ENCODE data around the gene RTF2. TPM values are rescaled to one million over a fixed set of nuclear protein-coding genes. Genes with fewer than 3 reads are reported as not detected.
A peak's percentile ranks its signal among the peaks of the same experiment; 100 is the strongest.

The RTF2 gene
- total and polyA plus RNA-seq, 2 experiments from 2014 or later = 59.2 to 95.3 TPM

DNA sequence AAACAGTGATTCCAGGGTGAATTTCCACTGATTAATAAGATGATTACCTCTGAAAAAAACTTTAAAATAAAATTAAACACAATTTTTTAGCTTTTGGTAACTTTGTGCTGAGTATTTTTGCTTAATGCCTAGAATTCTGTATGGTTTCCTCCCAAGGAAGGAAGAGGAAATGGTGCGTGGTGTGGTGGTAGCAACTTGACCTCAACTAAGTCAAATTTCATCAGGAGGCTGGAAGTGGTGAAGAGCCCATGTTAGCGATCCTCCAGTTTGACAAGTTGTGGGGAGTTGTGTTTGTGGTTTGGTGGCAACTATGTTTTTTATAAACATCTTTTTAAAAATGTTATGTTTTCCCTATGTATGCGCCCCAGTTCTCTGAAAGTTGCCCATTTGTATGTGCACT lies 5.0 kb upstream of the RTF2 start:
- WGBS (ENCODE audit: low lambda C conversion rate, missing lambda C conversion rate) = 87% methylated on average over 3 of the region's 3 CpGs
- DNase-seq (ENCODE audit: low spot score) = no peak
- H3K4me2 ChIP-seq = no peak overlapping the region
- no peak overlapping the region for H3K27ac ChIP-seq
- no peaks in the 10 kb centered on the region for H3K9me2 ChIP-seq (replicated peaks; ENCODE audit: insufficient read depth)
- no peaks in the 10 kb centered on the region for H3K9me3 ChIP-seq (ENCODE audit: low read depth)
- H3K36me3 ChIP-seq (replicated peaks; ENCODE audit: insufficient read depth, low read depth) = no peaks in the 10 kb centered on the region
- no peaks in the 10 kb centered on the region for H3K27me3 ChIP-seq
- TF ChIP-seq EZH2phosphoT487 (IDR thresholded peaks at IDR 0.05; ENCODE audit: low read depth, severe bottlenecking, unreplicated experiment) = no peak
- TF ChIP-seq, protein P1, sequence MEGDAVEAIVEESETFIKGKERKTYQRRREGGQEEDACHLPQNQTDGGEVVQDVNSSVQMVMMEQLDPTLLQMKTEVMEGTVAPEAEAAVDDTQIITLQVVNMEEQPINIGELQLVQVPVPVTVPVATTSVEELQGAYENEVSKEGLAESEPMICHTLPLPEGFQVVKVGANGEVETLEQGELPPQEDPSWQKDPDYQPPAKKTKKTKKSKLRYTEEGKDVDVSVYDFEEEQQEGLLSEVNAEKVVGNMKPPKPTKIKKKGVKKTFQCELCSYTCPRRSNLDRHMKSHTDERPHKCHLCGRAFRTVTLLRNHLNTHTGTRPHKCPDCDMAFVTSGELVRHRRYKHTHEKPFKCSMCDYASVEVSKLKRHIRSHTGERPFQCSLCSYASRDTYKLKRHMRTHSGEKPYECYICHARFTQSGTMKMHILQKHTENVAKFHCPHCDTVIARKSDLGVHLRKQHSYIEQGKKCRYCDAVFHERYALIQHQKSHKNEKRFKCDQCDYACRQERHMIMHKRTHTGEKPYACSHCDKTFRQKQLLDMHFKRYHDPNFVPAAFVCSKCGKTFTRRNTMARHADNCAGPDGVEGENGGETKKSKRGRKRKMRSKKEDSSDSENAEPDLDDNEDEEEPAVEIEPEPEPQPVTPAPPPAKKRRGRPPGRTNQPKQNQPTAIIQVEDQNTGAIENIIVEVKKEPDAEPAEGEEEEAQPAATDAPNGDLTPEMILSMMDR (IDR thresholded peaks at IDR 0.05; ENCODE audit: poor library complexity) = no peak
- TF ChIP-seq EZH2 (IDR thresholded peaks at IDR 0.05; ENCODE audit: borderline replicate concordance) = no peak
- H2AFZ ChIP-seq = no peak overlapping the region
- no peaks in the 10 kb centered on the region for H3K4me1 ChIP-seq (ENCODE audit: insufficient read depth)
- no peak overlapping the region for H3K4me3 ChIP-seq
- no peaks in the 10 kb centered on the region for H3K79me2 ChIP-seq
- no peaks in the 10 kb centered on the region for H4K20me1 ChIP-seq (ENCODE audit: insufficient read depth, poor library complexity, severe bottlenecking)

DNA sequence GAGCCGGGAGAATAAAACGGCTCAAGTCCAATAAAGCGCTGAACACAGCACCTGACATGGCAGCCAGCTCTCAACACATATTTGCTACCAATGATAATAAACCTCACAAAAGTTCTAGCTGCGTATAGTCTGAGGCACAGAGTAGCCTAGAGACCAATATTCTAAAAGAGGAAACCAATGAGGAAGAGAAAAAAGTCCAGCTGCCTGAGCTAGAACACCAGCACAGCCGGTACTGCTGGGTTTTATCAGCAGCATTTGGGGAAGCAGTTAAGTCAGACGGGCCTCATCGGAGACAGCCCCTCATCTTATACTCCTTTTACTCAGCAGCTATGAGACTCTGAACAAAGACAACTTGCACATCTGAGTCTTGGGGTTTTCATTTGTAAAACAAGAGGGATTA lies 2.4 kb upstream of the RTF2 start:
- DNase-seq (ENCODE audit: low spot score) = no peak
- H3K27me3 ChIP-seq = no peaks in the 10 kb centered on the region
- H3K27ac ChIP-seq = no peak overlapping the region
- H2AFZ ChIP-seq = no peak overlapping the region
- no peaks in the 10 kb centered on the region for H4K20me1 ChIP-seq (ENCODE audit: insufficient read depth, poor library complexity, severe bottlenecking)
- no peak overlapping the region for H3K4me3 ChIP-seq
- H3K79me2 ChIP-seq = peaks cover 24% of the 10 kb centered on the region
- H3K4me1 ChIP-seq (ENCODE audit: insufficient read depth) = peaks cover 9% of the 10 kb centered on the region
- 77% methylated on average over 7 of the region's 7 CpGs for WGBS (ENCODE audit: low lambda C conversion rate, missing lambda C conversion rate)
- H3K9me3 ChIP-seq (ENCODE audit: low read depth) = no peaks in the 10 kb centered on the region
- H3K9me2 ChIP-seq (replicated peaks; ENCODE audit: insufficient read depth) = no peaks in the 10 kb centered on the region
- H3K4me2 ChIP-seq = no peak overlapping the region
- TF ChIP-seq, protein P1 (IDR thresholded peaks at IDR 0.05; ENCODE audit: poor library complexity) = no peak
- no peak for TF ChIP-seq EZH2phosphoT487 (IDR thresholded peaks at IDR 0.05; ENCODE audit: low read depth, severe bottlenecking, unreplicated experiment)
- no peak for TF ChIP-seq EZH2 (IDR thresholded peaks at IDR 0.05; ENCODE audit: borderline replicate concordance)
- no peaks in the 10 kb centered on the region for H3K36me3 ChIP-seq (replicated peaks; ENCODE audit: insufficient read depth, low read depth)

GRCh38 chr20:56467968-56468315 lies 485 bp upstream of the RTF2 start:
- no peak for DNase-seq (ENCODE audit: low spot score)
- H2AFZ ChIP-seq = peak overlapping the region; percentile 94

More at GRCh38 chr20:56467968-56468315, 485 bp upstream of the RTF2 start:
- H3K4me3 ChIP-seq = peak overlapping the region; percentile 32
- 10% methylated on average over 7 of the region's 7 CpGs for WGBS (ENCODE audit: low lambda C conversion rate, missing lambda C conversion rate)
- H3K9me2 ChIP-seq (replicated peaks; ENCODE audit: insufficient read depth) = no peaks in the 10 kb centered on the region
- H3K27me3 ChIP-seq = no peaks in the 10 kb centered on the region
- no peaks in the 10 kb centered on the region for H3K36me3 ChIP-seq (replicated peaks; ENCODE audit: insufficient read depth, low read depth)
- H3K4me1 ChIP-seq (ENCODE audit: insufficient read depth) = peaks cover 9% of the 10 kb centered on the region
- TF ChIP-seq, protein P1 (IDR thresholded peaks at IDR 0.05; ENCODE audit: poor library complexity) = no peak
- TF ChIP-seq EZH2phosphoT487 (IDR thresholded peaks at IDR 0.05; ENCODE audit: low read depth, severe bottlenecking, unreplicated experiment) = no peak
- TF ChIP-seq EZH2 (IDR thresholded peaks at IDR 0.05; ENCODE audit: borderline replicate concordance) = no peak
- no peaks in the 10 kb centered on the region for H4K20me1 ChIP-seq (ENCODE audit: insufficient read depth, poor library complexity, severe bottlenecking)
- H3K9me3 ChIP-seq (ENCODE audit: low read depth) = no peaks in the 10 kb centered on the region
- H3K79me2 ChIP-seq = peaks cover 28% of the 10 kb centered on the region
- H3K27ac ChIP-seq = peak overlapping the region; percentile 78
- peak overlapping the region; percentile 88 for H3K4me2 ChIP-seq

Data from hepatocyte (in vitro differentiated cells).